HG02852 (cell line): ENCODE measurements around the gene ASIC2.

ENCODE experiments used
- ATAC-seq: cut with Tn5 transposase; IDR thresholded peaks from one replicate; pipeline ENCODE4 v1.9.1; 2021; ENCODE audit warnings: mild to moderate bottlenecking, moderate library complexity; ENCODE audit not compliant: unreplicated experiment

The ASIC2 gene

GRCh38 chr17:33028778-33029177 lies 264.3 kb downstream of the ASIC2 start:
- no peak for ATAC-seq

- ATAC-seq = no peak
Measured at GRCh38 chr17:33028061-33028460, 265.0 kb downstream of the ASIC2 start.

GRCh38 chr17:33024688-33025486 lies 268.2 kb downstream of the ASIC2 start:
- no peak for ATAC-seq

GRCh38 chr17:33023790-33024189 lies 269.3 kb downstream of the ASIC2 start:
- ATAC-seq = no peak

GRCh38 chr17:33021731-33022408 lies 271.2 kb downstream of the ASIC2 start:
- no peak for ATAC-seq

GRCh38 chr17:33019161-33019890 lies 273.8 kb downstream of the ASIC2 start:
- no peak for ATAC-seq

- no peak for ATAC-seq
Measured at GRCh38 chr17:33017366-33017765, 275.7 kb downstream of the ASIC2 start.

- ATAC-seq = no peak
Measured at GRCh38 chr17:33016920-33017319, 276.2 kb downstream of the ASIC2 start.

- no peak for ATAC-seq
Measured at GRCh38 chr17:33015716-33016346, 277.3 kb downstream of the ASIC2 start.

- ATAC-seq = no peak
Measured at GRCh38 chr17:33014751-33015150, 278.3 kb downstream of the ASIC2 start.

- no peak for ATAC-seq
Measured at GRCh38 chr17:33013596-33014375, 279.3 kb downstream of the ASIC2 start.

- no peak for ATAC-seq
Measured at GRCh38 chr17:33012522-33013033, 280.5 kb downstream of the ASIC2 start.

- ATAC-seq = no peak
Measured at GRCh38 chr17:33009636-33010035, 283.5 kb downstream of the ASIC2 start.

- ATAC-seq = no peak
Measured at GRCh38 chr17:33007186-33007585, 285.9 kb downstream of the ASIC2 start.

GRCh38 chr17:33002246-33002645 lies 290.8 kb downstream of the ASIC2 start:
- ATAC-seq = no peak

GRCh38 chr17:32998887-32999228 lies 294.2 kb downstream of the ASIC2 start:
- ATAC-seq = no peak

GRCh38 chr17:32998111-32998886 lies 294.8 kb downstream of the ASIC2 start:
- ATAC-seq = no peak

GRCh38 chr17:32995416-32996045 lies 297.6 kb downstream of the ASIC2 start:
- no peak for ATAC-seq

GRCh38 chr17:32993977-32994376 lies 299.1 kb downstream of the ASIC2 start:
- no peak for ATAC-seq
